DLD1 (cell line): ENCODE results near the gene NUAK2.

Experiments used
- in situ Hi-C: cut with HindIII; loops from 2 replicates; pipeline ENCODE4 v1.10.0; 2017; ENCODE audit warnings: low sequenced_read_pairs

The NUAK2 gene

DNA sequence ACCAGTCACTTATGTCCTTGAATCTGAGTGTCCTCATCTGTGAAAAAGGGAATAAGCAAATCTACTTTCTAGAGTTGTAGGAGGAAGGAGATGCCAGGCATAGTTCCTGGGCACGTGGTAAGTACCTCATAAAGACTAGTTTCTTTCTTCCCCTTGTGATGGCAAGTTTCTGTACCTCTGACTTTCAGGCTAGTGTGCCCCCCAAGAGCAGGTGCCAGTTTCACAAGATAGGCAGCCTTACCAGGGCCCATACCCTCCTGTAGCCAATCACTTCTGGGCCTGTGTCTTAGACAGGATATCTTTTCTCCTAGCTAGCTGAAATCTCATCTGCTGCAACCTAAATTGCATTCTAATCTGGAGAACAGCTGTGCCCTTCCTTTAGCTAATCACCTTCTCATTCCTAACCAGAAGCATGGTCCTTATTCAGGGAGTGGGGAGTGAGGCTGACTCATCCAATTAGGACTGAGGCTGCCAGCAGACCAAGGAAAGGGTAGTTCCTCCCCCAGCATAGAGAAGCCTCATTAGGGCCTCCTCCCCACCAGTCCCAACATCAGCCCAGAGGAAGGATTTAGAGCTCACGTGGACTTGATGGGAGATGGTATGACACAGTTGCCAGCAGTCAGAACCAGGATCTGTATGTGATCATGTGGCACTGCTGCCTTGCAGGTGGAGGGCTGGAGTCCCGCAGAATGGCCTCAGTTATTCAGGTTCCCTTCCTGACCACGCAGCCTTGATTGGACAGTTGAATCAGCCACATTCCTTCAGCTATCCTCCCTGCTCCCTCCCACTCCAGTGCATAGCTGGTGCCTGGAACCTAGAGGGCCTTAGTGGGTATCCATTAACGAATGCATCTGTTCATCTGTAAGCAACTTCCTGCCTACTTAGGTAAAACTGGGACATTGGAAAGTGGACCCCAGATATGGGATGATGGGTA, 27.3 kb upstream of the NUAK2 start:
- in situ Hi-C loops, result no loop called here

DNA sequence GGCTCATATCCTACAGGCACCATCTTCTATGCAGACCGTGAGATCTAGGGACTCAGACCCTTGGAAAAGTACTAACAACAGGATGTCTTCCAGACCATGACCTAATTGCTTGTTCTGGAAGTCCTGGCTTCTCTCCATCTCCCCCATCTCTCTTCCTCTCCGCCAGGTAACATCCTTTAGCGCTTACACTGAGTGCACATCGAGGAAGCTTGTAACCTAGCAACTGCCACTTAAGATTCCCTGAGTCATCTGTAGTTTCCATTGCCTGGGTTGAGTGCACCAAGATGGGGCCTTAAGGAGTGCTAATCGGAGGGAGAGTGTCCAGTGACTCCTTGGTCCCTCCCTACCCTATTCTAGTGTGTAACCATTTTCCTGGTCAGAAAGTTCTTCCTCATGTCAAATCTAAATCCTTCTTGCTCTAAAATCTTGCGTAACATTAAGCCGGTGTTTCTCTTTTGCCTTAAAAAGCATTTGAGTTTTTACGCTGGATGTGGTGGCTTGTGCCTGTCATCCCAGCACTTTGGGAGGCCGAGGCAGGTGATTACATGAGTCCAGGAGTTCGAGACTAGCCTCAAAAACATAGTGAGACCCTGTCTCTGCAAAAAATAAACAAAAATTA, 25.5 kb upstream of the NUAK2 start:
- in situ Hi-C loops, result no loop called here

DNA sequence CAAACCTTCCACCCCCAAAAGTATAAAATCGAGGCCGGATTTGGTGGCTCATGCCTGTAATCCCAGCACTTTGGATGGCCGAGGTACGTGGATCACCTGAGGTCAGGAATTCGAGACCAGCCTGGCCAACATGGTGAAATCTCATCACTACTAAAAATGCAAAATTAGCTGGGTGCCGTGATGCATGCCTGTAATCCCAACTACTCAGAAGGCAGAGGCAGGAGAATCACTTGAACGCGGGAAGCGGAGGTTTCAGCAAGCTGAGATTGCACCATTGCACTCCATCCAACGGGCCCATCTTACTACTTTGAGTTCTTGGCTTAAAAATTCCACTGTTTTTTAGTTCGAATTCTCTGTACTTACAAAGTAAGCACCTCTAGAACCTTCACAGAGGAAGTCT, 24.2 kb upstream of the NUAK2 start:
- in situ Hi-C loops, result no loop called here

DNA sequence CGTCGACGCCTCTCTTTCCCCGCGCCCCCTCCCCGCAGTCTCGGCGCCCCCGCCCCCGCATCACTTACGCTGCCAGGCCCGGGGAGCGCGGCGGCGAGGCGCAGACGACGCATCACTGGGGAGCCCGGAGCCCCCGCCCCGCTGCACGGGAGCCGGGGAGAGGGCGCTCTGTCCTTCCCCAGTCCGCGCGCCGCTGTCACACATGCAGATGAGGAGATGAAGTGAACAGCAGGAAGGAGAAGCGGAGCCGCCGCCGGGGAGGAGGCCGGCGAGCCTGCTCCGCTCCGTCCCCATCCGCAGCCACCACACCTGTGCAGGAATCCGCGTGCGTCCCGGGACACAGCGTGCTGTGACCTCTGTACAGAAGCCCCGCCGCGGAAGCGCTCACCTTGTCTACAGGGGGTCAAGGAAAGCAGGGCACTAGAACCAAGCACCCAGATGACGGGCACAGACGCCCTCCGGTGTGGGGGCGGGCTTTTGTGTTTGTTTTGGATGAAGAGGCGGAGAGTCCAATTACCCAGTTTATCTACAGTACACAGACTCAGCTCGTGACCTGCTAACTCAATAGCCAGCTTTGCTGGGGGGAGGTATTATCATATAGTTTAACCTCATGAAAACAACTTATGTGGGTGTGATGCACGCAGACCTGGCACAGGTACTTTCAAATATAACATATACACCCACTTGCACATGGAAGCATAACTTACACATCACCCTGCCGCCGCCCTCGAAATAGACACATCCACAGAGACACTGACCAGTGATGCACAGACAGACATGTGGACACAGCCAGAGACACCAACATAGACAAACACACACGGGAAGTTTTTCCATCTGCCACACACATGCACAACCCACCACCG, 22.8 kb upstream of the NUAK2 start:
- in situ Hi-C loops, result no loop called here

DNA sequence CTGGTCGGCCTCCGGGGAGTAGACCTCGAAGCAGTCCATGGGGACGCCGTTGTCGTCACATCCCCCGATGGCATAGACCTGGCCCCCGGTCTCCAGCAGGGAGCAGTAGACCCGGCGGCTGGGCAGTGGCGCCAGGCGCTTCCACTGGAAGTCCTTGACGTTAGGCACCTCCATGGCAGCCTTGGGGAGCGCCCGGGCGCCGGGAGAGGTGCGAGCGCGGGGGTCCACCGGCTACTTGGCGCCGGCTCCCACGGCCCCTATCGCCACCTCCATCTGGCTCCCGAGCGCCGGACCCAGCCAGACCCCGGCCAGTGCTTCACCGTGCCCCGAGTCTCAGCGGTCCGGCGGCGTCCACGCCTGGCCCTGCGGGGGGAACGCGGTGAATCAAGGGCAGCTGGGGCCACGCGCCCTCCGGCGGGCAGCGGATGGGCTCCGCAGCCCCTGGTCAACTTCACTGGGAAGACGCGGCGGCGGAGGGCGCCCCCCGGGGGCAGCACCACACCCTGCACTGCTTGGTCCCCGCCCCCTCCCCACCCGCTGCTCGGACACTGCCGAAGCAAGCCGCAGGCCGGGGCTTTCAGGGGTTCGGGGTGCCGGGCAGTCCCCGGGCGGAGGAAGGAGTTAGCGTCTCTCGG, 22.0 kb upstream of the NUAK2 start:
- in situ Hi-C loops, result no loop called here

DNA sequence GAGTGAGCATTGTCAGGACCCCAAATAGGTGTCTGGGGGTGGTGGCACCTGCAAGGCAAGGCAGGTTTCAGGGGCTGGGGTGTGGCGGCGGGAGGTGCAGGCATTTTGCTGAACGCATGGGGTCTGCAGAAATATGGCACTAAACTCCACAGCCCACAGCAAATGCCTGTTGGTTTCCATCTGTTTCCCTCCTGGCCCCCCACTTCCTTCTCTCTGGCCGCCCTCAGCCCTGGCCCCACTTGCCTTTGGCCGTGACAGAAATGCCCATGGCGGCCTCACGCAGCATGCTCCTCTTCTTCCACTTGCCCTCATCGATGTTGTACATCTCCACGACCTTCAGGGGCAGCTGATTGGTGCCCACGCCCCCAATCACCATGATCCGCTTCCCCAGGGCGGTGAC, 21.4 kb upstream of the NUAK2 start:
- in situ Hi-C loops, result no loop called here

DNA sequence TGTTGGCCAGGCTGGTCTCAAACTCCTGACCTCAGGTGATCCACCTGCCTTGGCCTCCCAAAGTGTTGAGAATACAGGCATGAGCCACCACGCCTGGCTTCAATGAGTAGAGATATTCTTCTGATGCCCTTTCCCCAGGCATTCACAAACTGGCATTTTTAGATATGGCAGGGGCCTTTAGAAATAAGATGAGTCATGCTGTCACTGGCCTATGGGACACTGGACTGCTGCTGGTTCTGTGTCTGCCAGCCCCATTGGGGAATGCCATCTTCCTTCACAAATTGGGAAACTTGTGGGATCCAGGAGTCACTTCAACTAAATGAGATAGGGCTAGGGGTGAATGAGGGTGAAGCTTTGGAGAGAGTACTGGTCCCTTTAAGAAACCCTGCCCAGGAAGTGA, 19.1 kb upstream of the NUAK2 start:
- in situ Hi-C loops, result no loop called here

DNA sequence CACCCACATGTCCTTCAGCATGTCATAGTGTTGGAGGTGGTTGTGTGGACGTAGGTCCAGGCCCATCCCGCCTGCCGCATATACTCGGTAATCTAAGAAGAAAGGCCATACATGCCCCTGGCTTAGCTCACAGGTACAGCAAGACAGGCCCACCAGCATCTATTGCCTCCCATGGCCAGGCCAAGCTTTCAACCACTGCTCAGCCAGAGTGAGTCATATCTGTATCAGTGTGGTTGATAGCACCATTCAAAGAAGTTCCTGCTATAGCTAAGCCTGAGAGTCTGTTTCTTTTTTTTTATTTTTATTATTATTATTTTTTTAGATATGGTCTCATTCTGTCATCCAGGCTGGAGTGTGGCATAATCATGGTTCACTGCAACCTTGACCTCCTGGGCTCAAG, 18.2 kb upstream of the NUAK2 start:
- in situ Hi-C loops, result no loop called here

DNA sequence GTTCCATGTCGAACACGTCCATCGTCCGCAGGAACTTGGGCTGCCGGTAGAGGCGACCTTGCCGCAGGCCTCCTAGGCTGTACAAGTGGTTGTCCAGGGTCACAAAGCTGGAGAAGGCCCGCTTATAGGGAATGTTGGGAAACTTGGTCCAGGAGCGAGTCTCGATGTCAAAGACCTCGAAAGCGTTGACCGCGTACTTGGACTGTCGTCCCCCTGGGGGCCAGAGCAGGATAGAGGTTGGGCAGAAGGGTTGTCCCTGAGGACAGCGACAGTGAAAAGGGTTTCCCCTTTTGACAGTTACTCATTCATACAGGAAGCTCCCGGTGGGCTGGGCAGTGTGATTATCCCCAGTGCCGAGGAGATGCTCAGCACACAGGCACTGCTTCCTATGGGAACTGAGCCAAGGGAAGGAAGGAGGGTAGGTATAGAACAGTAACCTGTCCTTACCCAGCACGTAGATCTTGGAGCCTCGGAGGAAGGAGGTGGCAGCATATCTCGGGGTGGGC, 17.7 kb upstream of the NUAK2 start:
- in situ Hi-C loops, result no loop called here

DNA sequence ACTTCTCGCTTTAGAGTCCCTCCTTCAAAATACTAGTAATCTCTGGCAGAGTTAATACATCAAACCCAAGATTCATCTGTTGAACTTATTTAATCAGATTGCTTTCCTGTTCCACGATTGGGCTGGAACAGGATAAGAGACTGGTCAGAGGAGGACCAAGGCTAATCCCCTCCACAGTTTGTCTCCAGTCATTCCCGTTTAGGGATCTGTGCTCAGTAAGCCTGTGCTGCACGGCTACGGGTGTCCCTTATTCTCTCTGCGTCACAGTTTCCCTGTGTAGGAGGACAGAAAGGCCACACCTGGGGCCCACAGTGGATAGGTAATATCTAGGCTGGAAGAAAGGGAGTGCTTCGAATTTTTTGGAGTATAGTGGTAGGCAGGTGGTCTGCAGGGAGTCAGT, 16.5 kb upstream of the NUAK2 start:
- in situ Hi-C loops, result no loop called here

DNA sequence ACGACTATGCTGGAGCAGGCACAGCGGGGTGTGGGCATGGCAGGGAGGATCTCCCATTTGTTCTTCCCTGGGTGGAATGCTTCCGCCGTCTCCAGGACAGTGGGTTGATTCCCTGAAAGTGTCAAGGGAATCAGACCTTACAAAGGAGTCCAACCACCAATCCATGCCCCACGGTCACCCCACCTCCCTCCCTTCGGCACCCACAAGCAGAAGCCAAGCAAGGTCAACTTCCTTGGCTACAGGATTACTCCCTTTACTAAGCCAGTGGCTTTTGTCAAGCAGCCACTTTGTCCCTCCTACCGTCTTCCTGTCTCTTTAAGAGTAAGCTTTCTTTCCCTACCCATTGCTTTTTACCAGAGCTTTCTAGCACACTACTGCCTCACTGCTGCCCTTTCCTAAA, 15.9 kb upstream of the NUAK2 start:
- in situ Hi-C loops, result no loop called here

DNA sequence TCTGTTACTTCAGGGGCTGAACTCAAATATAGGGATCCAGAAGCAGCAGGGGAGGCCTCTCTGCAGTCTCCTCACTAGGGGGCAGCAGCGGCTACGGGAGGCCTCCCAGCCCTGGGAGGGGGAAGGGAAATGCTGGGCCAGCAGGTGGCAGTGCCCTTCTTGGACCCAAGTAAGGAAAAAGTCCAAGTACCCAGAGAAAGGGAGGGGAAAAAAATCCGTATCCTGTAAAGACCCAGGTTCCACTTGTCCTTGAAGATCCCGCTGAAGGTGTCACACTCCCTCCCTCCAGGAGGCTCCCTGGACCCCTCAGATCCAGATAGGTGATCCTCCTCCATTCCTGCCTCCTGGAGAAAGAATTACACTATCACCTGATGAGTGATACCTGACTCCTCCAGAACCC, 14.1 kb upstream of the NUAK2 start:
- in situ Hi-C loops, result no loop called here

DNA sequence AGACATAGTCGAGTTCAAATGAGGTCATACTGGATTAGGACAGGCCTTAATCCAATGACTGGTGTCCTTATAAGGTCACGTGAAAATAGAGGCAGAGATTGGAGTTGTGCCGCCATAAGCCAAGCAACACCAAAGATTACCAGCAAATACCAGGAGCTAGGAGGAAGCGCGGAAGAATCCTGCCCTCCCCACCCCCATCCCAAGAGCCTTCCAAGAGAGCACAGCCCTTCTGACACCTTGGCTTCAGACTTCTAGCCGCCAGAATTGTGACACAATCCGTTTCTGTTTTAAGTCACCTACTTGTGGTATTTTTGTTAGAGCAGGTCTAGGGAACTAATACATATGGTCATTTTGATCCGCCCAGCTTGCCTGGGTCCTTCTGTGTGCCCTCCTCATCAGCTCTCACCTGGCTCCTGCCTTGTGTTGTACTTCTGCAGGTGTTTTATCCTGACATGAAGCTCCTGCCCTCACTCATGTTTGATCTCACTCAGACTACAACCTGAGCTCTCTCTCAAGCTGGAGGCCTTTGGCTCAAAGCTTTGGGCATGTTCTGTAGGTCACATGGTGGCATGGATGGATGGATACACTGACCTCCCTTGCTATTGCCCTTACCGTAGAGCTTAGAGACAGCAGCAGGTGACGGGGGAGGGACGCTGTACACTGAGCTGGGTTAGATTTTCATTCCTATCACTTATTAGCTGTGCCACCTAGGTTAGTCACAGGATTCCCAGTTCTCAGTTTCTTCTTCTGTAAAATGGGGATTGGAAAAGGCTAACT, 10.7 kb upstream of the NUAK2 start:
- in situ Hi-C loops, result no loop called here

DNA sequence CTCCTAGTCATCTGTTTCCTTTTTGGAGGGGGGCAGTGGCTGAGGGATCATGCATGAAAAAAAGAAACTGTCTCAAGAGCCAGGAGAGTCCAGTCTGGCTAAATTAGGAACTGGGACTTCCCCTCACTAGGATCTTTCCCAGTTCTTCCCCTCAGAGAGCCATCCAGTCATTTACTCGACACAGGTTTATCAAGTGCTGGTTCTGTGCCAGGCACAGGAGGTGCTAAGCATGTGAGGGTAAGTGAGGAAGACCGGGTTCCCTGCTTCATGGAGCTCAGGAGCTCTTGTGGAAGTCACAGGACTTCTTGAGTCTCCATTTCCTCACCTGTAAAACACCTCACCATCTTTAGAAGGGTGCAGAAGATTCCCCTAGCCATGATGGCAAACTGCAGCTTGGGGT, 8.6 kb upstream of the NUAK2 start:
- in situ Hi-C loops, result no loop called here

DNA sequence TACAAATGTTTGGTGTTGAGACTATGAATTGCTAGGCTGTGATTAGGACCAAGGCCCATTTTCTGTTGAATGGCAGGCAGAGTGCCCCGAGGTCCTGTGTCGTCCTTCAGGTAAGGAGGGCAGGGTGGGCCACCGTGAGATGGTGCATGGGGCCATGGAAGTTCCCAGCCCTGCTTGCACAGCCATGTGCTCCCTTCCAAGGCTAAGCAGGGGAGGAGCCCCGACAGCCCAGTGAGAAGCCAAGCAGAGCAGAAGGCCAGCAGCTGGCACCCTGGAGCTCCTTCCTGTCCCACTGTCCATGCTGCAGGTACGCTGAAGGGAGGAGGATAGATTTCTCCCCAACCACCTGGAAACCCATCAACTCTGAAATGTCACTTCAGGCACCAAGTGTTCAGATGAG, 8.2 kb upstream of the NUAK2 start:
- in situ Hi-C loops, result no loop called here

DNA sequence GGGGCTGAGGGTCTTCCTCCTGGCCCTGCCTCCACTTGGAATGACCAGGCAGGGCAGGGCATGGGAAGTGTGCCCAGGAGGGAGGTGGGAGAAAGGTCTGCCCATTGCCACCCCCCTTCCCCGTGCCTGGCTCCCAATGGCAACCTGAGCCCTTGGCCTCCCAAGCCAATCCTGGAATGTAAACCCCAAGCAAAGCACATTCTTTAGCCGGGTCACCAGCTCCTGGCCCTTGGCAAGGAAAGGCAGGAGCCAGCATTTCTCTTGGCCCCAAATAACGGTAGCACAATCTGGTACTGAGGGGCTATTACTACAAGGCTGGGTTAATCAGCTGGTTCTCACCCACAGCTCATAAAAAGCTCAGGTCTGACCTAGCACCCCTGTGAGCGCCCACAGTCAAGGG, 6.9 kb upstream of the NUAK2 start:
- in situ Hi-C loops, result no loop called here

DNA sequence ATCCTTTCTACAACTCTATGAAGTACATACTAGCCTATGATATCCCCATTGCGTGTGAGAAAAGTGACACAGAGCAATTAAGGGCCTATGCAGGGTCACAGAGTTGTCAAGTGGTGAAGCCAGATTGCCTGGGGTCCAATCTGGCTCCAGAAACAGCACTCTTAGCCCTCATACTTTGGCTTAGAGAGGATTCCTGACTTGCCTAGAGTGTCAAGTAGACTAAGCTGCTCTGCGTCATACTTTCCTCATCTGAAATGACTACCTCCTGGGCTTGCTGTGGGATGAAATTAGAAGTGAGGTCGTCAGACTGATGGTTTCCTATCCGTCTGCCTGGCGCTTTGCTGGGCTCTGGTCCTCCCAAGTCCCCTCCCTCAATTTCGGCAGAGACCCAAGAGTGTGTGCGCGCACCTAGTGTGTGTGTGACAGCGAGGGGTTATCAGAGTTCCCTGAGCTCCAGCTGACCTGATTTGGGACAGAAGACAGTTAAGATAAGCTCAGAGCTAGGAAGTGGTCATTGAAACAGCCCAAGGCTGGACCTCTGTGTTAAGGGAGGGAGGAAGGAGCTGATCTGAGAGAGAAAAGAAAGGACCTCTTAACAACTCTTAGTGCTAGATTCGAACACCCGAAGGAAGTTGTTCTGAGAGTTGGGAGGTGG, 5.4 kb upstream of the NUAK2 start:
- in situ Hi-C loops, result no loop called here

DNA sequence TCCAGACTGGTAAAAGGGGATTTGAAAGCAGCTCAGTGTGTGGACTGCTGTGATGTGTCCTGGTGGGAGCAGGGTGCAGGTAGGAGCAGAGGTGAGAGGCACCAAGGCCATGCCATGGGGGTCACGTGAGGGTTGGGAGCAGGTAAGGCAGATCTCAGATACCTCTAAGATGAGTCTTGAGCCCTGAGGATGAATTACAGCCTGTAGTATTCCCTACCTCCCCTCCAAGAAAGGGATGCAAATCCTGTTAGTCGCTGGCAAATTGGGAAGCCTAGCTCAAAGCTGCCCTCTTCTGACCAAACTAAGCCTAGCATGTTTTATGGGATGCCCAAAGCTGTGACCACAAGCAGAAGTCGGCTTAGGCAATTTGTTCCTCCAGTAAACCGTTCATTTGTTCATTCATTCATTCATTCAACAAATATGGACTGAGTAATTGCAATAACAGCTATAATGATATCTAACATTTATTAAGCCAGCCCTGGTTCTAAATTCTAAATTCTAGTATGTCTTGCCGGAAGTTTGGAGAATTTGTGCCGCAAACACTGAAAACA, 3.9 kb upstream of the NUAK2 start:
- in situ Hi-C loops, result no loop called here

DNA sequence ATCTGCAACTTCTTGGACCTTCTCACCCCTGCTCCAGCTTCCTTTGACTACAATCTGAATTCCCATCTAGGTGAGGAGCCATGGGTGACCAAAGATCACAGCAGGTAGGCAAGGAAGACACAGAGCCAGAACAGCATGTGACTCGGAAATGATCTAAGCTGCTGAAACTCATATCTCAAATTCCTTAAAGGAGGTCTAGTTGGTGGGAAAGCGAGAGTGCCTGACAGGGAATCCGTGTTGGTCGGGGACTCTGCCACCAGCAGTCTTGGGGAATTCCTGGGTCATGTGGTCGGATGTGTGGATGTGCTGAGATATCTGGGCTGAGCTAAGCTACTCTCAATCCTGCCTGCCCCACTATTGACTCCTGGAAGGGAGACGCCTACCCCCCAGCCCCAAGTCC, 3.2 kb upstream of the NUAK2 start:
- in situ Hi-C loops, result no loop called here
